DMS 273 (cell line): ENCODE measurements around the gene IL12B.
"Not testable (repeated sequence)": the region's sequence is repeated elsewhere in the genome, so short reads cannot be mapped to it uniquely, and the experiment has no call there.

ENCODE experiments used
- DNase-seq: peaks from one replicate; lab custom pipeline; 2025; ENCODE audit not compliant: unreplicated experiment; lab: John Stamatoyannopoulos, UW

Gene IL12B

DNA sequence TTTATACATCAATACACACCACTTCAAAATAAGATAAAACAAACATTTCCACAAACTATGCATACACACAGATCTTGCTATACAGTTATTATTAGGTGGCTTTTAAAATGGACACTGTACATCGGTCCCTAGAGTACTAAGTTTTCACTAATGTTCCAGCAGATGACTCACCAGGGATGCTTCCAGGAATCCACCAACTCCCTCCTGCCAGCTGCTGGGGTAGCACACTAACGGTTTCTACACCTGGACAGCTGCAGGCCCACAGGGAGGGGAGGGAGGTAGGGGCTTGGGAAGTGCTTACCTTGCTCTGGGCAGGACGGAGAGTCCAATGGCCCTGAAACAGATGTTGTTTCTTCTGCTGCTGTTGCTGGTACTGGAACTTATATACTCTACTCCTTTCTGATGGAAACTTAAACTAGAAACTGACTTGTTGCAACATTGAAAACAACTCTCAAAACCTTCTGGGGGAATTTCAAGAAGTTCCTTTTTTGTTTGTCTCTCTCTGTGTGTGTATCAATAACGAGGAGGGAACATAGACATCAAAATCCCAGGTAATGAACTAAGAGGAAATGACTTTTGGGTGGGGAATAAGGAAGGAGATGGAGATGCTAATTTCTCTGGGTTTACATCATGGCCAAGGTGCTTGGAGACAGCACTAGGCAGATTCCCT lies at the start of gene IL12B:
TSS of gene IL12B (minus strand) at position 357 of the 670 bp plus-strand sequence. CDS start 3,705 bp downstream, outside the sequence.
- peak; percentile 25 for DNase-seq

GRCh38 chr5:159377653-159378052 lies 47.4 kb upstream of the IL12B start:
- DNase-seq, result no peak

- not testable (repeated sequence) for DNase-seq
Measured at GRCh38 chr5:159367866-159368265, 37.6 kb upstream of the IL12B start.

DNA sequence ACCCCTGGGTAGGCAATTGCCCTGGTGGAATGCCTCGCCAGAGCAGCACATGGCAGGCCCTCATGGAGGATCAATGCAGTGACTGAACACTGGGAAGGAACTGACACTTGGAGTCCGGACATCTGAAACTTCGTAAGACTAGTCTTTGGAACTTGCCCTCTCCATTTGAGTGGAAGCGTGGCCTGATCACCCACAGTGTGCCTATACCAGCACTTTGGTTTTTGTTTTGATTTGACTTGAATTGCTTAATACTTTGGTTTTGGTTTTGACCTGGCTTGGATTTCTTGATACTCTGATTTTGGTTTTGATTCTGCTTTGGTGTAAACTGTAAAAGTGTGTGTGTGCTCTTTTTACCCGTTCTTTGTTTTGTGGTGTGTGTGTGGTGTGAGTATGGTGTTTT lies 36.5 kb upstream of the IL12B start:
- DNase-seq, result not testable (repeated sequence)

DNA sequence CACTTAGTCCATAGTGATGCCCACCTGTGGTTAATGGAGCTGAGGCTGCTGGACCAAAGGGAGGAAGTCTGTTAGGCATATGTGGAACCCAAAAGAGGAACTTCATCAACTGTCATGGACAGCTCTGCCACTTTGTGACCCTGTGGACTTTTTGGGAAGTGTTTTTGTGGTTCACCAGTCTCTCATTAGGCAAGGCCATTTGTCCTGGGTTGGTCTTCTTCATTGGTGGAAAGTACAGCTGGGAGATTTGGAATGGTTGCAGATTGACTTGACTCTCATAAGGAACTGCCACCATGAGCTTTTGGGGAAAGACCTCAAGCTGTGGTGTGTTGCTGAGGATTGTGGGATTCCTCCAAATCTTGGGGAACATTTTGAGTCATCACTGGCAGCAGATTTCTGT lies 31.9 kb upstream of the IL12B start:
- no peak for DNase-seq

DNA sequence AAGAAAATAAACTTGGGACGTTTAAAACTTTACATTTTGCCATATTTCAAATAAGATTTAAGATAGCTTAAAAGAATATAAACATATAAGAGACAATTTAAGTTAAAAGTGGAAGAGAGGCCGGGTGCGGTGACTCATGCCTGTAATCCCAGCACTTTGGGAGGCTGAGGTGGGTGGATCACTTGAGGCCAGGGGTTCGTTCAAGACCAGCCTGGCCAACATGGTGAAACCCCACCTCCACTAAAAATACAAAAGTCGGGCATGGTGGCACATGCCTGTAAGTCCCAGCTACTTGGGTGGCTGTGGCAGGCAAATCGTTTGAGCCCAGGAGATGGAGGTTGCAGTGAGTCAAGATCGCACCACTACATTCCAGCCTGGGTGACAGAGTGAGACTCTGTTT lies 29.6 kb upstream of the IL12B start:
- not testable (repeated sequence) for DNase-seq

GRCh38 chr5:159359408-159359807 lies 29.1 kb upstream of the IL12B start:
- DNase-seq, result no peak

- DNase-seq, result no peak
Measured at GRCh38 chr5:159353661-159354252, 23.5 kb upstream of the IL12B start.

GRCh38 chr5:159350644-159351043 lies 20.4 kb upstream of the IL12B start:
- DNase-seq, result not testable (repeated sequence)

- peak; percentile 14 for DNase-seq
Measured at GRCh38 chr5:159350216-159350615, 19.9 kb upstream of the IL12B start.

GRCh38 chr5:159345861-159346260 lies 15.6 kb upstream of the IL12B start:
- DNase-seq, result no peak

DNA sequence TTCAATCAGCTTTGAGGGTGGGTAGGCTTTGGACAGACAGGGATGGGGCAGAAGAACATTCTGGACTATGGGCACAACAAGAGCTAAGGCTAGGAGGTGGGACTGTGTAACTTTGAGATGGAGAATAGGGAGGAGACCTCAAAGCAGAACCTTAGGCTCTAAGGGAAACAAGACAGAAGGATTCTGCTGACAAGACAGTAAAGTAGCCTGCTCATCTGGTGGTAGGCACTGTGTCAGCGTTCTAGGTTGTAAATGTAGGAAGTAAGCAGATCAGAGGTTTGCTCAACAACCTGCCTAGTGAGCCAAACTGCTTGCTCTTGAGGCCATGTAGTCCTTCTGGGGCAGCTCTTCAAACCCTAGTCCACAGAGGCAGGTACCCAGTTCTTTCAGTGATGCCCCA lies 15.0 kb upstream of the IL12B start:
- DNase-seq, result no peak

DNA sequence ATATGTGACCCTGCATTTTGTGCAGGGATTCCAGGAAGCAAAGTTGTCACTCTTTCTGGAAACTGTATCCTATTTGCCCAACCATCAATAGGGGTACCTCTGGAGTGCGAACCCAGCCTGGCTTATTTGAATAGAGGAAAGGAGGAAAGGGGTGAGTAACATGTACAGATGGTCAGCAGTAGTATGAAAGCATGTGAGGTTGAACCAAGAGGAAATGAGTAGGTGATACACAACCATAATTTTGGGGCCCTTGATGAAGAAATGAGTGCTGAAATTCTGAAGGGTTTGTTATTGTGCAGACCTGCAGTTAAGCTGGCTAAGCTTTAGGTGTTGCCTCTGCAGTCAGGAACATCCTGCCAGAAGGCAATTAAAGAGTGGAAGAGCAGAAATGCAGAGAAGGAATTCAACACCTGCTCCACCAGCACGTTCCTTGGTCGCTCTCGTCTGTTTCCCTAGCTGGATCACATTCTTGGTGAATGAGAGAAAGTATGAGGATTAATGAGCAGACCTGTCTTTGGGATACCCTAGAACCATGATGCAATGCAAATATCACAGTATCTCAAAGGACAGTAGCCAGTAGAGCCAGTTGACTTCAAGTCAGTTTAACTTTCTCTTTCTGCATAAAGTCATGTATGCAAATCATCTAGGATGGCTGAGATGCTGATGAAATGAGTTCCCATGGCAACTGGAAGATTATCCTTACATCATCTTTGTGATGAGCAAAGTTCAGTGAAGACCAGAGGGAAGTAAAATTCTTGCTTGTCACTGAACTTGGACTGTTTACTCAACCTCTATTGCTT lies 13.2 kb upstream of the IL12B start:
- DNase-seq, result no peak

GRCh38 chr5:159342840-159343239 lies 12.6 kb upstream of the IL12B start:
- no peak for DNase-seq

DNA sequence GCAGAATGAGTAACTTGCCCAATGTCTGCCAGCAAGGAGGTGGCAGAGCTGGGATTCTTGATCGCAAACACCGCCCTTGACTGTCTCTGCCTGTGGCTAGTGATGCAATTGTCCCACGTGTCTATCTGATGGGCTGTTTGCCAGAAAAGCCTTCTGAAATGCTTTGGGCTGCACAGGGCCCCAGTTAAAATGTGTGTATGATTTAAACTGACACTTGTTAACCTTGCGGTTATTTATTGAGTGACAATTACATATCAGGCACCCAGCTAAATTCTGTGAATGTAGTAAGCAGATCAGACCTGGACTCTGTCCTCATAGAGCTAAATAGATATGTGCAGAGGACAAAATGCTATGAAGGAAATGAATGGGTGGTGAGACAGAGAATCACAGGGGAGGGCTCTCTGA lies 11.6 kb upstream of the IL12B start:
- peak; percentile 63 for DNase-seq

GRCh38 chr5:159341145-159341544 lies 10.9 kb upstream of the IL12B start:
- DNase-seq, result no peak

DNA sequence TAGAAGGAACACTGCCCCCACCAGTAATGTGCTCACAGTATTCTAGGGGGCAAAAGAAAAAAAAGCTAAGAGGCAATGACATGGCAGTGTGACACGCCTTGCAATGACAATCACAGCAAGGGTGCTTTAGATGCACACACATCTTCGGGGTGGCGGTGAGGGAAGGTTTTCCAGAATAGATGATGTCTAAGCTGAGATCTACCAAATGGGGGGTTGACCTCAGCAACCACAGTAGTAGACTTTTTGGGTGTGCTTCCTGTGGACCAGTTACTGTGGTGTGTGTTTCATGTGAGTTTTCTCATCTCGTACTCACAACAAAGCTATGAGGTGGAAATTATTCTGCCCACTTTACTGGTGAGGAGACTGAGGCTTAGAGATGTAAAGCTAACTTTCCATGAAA lies 10.2 kb upstream of the IL12B start:
- DNase-seq, result no peak

DNA sequence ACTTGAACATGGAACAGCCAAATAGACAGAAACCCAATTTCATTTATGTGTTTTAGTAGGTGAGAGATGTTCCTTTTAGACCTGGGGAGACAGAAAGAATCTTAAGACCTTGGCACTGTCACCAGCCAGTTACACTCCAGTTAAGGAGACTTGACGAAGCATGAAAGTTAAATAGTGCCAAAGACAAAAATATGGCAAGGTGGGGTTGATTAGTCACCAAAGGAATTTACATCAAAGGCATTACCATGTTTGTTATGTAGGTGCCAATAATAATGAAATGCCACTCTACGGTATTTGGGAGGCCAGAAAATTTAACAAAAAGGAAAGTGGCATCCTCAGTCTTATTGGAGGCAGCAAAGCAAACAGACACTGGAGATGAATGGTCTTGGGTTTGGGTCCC lies 9.2 kb upstream of the IL12B start:
- no peak for DNase-seq

DNA sequence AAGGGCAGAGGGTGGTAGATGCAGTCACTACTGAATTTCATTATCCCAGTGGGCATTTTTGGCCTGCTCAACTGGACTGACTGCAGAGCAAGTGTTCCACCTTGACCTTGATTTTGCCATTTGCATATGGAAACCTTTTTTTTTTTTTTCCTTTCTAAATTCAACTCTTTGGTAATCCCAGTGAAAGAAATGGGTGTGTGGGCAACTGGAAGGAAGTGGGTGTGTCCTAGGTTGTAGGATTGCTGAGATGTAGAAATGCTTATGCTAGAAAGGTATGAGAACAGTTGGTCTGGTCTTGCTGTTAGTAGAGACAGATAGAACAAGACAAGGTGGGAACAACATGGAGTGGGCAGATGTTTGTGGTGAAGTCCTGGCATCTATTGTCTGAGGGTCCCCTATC lies 7.8 kb upstream of the IL12B start:
- no peak for DNase-seq

- DNase-seq, result no peak
Measured at GRCh38 chr5:159337016-159337955, 7.0 kb upstream of the IL12B start.

- DNase-seq, result no peak
Measured at GRCh38 chr5:159336586-159336985, 6.3 kb upstream of the IL12B start.
